Stimulated activated CD8-positive, alpha-beta memory T cell treated with anti-CD3 and anti-CD28 coated beads, Interleukin-12 subunit alpha, Interleukin-12 subunit beta, amount 100 ng/mL, for 1 hour (primary cell): ENCODE results near the gene NDOR1.

Experiments used
- DNase-seq: peaks from one replicate; pipeline ENCODE4 v3.0.0-alpha.2; 2020; ENCODE audit warnings: low read depth

NDOR1 gene

GRCh38 chr9:137220317-137221094 lies 15.0 kb downstream of the NDOR1 start:
- DNase-seq = no peak

DNA sequence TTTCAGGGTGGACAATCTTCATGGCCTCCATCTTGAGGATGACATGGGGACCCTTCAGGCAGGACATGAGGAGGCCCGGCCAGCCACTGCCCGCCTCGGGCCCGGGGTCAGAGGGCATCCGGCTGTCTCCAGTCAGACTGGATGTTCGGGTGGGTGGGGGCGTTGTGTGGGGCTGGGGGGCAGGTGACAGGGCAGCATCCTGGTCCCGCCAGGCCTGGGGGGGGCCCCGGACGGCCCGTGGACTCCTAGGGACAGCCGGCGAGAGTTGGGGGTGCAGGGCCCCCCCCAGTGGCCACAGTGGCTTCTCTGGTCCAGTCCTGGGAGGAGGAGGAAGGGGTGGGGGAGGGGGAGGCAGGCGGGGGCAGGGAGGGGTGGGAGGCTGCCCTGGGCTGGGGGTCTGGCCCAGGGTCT lies 15.6 kb downstream of the NDOR1 start:
- DNase-seq = no peak

GRCh38 chr9:137221506-137222111 lies 16.1 kb downstream of the NDOR1 start:
- no peak for DNase-seq

- no peak for DNase-seq
These were observed 16.9 kb downstream of the NDOR1 start, which contains the start of gene RNF208 for GRCh38 chr9:137222190-137223077. RNF208 (minus strand) TSS chr9:137222240; CDS start chr9:137221212, 1,028 bp downstream.

DNA sequence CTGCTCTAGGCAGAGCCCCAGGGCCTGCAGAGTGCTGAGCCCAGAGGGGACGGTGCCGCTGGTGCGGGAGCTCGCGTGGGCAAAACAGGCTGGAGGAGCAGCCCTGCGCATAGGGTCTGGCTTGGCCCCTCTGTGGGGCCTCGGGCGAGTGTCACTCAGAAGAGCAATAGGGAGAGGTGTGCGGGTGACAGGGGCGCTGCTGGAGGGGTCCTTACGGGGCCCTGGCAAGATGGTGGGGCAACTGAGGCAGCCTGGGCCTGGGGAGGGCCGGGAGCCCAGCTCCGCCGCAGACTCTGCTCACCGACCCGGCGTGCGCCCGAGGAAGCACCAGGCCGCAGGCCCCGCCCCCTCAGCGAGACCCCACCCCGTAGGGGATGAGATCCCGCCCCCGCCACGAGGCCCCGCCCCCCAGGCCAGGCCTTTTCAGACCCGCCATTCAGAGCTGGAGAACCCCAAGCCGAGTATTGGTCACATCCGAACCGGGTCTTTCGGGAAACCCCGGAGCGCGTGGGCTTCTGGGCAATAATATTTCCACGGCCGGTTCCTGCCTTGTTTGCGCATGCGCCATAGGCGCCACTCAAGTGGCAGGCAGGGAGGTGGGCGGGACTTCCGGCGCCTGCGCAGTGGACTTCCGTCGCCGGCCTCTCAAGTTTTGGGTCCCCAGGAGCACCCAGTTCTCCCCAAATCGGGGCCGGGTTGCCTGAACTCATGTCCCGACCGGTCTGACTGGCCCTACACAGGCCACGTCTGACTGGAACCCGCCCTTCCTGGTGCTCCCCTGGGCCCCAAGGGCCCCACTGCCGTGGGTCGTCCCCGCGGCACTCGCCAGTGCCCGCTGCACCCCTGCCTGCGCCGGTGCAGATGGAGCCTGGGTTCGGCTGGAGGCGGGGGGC lies 17.8 kb downstream of the NDOR1 start:
- peak; percentile 95 for DNase-seq

DNA sequence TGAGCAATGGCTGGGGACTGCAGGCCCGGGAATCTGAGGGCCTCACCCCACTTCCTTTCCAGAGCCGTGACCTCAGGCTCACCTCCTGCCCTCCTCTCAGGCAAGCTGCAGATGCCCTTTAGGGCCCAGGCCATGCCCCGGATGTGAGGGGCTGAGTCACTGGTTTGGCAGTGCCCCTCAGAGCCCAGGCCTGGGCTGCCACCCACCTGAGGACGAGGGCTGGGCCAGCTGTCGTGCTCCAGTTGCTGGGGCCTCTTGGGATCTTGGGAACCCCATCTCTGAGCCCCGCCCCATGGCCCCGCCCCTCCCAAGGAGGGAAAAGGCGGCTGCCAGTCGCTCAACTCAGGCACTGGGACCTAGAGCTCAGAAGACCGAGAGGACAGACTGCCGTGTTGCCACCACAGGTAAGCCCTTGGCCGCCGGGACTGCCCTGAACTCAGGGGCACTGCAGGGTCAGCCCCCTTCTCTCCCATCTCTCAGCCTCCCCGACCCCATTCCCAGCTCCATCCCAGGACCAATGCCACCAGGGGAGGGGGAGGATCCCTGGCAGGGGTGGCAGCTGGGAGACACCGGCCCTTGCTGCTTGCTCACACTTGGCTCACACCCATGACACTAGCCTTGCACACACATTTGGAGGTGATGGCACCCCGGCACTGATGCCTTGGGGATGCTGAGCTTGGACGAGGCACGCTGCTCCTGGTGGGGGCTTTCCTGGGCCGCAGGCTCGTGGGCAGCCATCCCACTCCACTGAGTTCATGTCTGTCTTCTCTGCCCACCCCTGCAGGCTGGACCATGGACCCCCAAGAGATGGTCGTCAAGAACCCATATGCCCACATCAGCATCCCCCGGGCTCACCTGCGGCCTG lies 19.6 kb downstream of the NDOR1 start, which contains the start of gene CYSRT1:
Gene CYSRT1 (plus strand): TSS at position 345 of the 865 bp plus-strand sequence. CDS start 448 bp downstream, at position 793.
- DNase-seq = no peak

GRCh38 chr9:137225699-137226331 lies 20.3 kb downstream of the NDOR1 start:
- DNase-seq = no peak

DNA sequence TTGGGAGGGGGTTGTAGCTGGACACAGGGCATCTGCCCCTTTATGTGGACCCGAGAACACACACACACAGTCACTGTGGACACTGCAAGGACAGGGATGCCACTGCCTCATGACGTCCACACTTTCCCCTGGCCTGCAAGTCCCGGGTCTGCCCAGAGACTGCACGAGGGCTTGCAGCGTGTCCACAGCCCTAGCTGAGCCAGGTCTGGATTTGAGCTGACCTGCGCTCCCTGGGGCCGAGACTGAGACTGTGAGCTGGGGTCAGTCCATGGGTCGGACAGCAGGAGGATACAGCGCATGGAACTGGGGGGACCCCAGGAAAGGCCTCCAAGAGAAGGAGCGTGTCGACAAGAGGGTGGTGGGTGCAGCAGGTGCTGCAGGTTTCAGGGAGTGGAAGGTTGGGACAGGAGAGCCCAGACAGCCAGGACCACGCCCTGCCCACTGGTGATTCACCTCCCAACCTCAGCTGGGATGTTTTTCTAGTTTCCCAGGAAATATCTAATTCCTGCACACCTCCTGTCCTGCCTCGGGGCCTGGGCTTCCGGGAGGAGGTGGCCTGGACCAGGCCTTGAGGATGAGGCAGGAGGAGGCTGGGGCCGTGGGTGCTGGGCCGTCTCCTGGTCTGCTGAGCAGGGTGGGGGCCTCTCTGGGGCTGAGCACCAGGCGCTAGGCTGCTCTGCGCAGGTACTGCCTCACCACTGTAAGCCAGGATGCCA lies 21.0 kb downstream of the NDOR1 start:
- DNase-seq = no peak

GRCh38 chr9:137227054-137227852 lies 21.8 kb downstream of the NDOR1 start, which contains the start of gene RNF224:
RNF224 (plus strand) TSS chr9:137227502; CDS start chr9:137228336, 834 bp downstream.
- peak; percentile 74 for DNase-seq

DNA sequence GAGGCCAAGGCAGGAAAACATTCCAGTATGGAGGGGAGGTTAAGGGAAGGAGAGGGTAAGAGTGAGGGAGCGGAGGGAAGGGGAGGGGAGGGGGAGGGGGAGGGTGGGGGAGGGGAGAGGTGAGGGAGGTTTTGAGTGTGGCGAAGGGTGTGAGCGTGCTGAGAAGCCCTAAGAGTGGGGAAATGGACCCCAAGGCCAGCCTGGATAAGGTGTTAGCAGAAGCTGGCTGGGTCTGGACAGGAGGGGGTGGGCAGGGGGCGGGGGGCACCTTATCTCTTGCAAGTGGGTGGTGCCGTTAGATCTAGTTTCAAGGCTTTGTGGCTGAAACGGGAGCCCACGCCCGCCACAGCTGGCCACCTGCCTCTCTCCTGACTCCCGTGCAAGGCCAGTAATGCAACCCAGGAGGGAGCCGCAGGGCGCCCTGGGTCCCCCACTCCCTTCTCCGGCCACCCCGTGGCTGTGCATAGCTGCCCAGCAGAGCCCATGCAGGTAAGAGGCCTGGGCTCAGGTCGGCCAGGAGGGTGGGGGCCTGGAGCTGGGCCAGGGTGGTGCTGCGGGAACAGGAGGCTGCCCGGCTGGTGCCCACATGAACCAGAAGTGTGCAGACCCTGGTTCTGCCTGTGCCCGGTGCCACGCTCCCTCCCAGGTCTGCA lies 22.5 kb downstream of the NDOR1 start:
- no peak for DNase-seq

GRCh38 chr9:137228506-137228967 lies 23.0 kb downstream of the NDOR1 start:
- DNase-seq = no peak

DNA sequence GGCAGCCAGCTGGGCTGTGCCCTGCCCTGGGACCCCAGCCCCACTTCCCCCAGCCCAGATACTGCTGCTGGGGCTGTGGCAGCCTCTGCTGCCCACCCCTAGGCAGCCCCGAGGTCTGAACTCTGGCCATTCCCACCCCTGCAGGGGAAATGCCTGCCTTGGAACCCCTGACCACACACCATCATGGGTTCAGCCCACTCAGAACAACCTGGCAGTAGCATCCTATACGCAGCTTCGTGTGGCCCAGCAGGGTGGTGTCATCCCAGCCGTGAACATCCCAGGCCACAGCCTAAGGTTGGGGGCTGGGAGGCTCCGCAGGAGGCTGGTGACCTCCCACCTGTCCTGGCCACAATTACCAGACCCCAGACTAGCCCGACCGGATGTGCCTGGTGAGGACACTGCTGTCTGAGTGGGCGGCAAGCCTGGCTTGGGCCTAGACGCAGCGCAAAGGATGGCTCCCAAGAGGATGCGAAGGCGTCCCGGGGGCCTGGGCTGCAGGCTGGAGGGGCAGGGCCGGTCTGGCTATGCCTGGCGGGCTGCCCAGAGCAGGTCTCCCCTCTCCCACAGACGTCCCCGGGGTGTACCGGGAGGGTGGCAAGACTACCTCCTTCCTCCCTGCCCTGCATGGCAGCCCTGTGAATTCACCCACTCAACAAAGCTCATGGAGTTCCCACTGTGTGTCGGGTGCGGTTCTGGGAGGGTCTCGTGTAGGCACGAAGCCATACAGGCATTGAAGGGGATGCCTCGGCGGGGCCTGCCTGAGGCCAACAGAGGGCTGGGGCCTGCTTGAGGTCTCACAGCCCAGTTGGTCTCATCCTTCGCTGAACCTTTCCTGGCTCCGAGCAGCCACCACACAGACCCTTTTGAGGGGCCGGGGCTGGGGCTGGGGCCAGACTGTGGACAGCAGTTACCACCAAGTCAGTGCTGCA lies 23.7 kb downstream of the NDOR1 start:
- DNase-seq = no peak

GRCh38 chr9:137229903-137230704 lies 24.6 kb downstream of the NDOR1 start:
- no peak for DNase-seq

GRCh38 chr9:137230705-137231371 lies 25.3 kb downstream of the NDOR1 start, which contains the start of gene SLC34A3:
SLC34A3 (plus strand) TSS chr9:137230901; CDS start chr9:137231703, 802 bp downstream.
- no peak for DNase-seq
